ENCODE measurements around the gene CHI3L1. TPM values are rescaled to one million over a fixed set of nuclear protein-coding genes. Genes with fewer than 3 reads are reported as not detected.

Gene CHI3L1
- total and polyA plus RNA-seq, 2 experiments from 2014 or later: 8.4 to 21.8 TPM

DNA sequence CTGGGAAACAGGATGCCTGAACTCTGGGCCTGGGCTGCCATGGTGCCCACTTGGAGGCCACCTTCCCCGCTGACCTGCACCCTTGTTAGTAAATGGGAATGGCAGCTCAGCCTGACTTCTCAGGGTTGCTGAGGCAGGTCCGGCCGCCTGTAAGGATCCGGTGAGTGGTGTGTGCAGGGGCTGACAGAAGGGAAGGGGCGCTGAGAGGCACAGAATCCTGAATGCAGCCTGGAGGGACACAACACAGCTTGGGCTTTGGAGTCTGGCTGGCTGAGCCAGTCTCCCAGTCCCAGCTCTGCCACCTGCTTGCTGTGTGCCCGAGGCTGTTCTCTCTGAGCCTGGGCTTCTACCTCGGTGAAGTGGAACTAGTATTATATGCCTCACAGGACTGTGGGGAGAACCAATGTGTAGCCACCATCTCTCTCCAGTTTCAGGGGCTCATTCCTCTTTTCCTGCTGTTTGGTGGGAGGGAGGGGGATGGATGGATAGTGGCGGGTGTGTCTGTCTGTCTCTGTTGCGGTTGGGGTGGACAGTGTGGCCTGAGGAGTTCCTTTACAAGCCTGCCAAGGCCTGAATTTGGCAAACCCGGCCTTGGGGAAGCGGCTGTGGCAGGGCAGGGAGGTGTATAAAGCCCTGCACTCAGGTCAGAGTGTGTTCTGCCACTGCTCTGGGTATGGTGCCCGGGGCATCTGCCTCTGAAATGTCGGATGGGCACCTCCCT, 41.0 kb downstream of the CHI3L1 start:
- 89% methylated on average over 13 of the region's 13 CpGs for WGBS (ENCODE audit: low lambda C conversion rate, missing lambda C conversion rate)
- Histone ChIP-seq H3K4me3 (no peak overlapping the region), H3K9me2 (replicated peaks; ENCODE audit: insufficient read depth) (no peaks in the 10 kb centered on the region), H3K36me3 (replicated peaks; ENCODE audit: insufficient read depth, low read depth) (no peaks in the 10 kb centered on the region), H3K27me3 (no peaks in the 10 kb centered on the region), H3K27ac (no peak overlapping the region), H2AFZ (no peak overlapping the region), H3K9me3 (ENCODE audit: low read depth) (no peaks in the 10 kb centered on the region), H3K4me2 (no peak overlapping the region), H3K79me2 (no peaks in the 10 kb centered on the region), H3K4me1 (ENCODE audit: insufficient read depth) (no peaks in the 10 kb centered on the region), H4K20me1 (ENCODE audit: insufficient read depth, poor library complexity, severe bottlenecking) (no peaks in the 10 kb centered on the region)
- TF ChIP-seq EZH2 (IDR thresholded peaks at IDR 0.05; ENCODE audit: borderline replicate concordance): no peak
- no peak for TF ChIP-seq EZH2phosphoT487 (IDR thresholded peaks at IDR 0.05; ENCODE audit: low read depth, severe bottlenecking, unreplicated experiment)
- TF ChIP-seq, protein P1, sequence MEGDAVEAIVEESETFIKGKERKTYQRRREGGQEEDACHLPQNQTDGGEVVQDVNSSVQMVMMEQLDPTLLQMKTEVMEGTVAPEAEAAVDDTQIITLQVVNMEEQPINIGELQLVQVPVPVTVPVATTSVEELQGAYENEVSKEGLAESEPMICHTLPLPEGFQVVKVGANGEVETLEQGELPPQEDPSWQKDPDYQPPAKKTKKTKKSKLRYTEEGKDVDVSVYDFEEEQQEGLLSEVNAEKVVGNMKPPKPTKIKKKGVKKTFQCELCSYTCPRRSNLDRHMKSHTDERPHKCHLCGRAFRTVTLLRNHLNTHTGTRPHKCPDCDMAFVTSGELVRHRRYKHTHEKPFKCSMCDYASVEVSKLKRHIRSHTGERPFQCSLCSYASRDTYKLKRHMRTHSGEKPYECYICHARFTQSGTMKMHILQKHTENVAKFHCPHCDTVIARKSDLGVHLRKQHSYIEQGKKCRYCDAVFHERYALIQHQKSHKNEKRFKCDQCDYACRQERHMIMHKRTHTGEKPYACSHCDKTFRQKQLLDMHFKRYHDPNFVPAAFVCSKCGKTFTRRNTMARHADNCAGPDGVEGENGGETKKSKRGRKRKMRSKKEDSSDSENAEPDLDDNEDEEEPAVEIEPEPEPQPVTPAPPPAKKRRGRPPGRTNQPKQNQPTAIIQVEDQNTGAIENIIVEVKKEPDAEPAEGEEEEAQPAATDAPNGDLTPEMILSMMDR (IDR thresholded peaks at IDR 0.05; ENCODE audit: poor library complexity): no peak
- DNase-seq (ENCODE audit: low spot score): no peak

DNA sequence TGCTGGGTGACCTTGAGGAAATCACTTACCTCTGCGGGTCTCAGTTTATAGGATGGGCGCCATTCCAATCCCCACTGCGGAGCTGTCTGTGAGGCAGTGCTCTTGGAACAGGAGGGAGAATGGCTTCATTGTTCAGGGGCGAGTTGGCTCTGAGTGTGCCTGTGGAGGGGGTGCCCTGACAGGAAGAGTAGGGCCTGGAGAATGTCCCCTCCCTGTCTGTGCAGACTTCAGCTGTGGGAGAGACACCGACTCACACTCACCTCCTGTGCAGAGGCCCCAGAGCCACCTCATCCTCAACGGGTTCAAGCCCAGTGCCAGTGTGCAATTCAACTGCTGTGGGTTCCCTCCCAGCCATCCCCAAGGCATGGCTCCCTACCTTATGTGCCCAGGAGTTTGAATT, 41.8 kb downstream of the CHI3L1 start:
- Histone ChIP-seq H4K20me1 (ENCODE audit: insufficient read depth, poor library complexity, severe bottlenecking) (no peaks in the 10 kb centered on the region), H3K9me2 (replicated peaks; ENCODE audit: insufficient read depth) (no peaks in the 10 kb centered on the region), H3K36me3 (replicated peaks; ENCODE audit: insufficient read depth, low read depth) (no peaks in the 10 kb centered on the region), H3K4me1 (ENCODE audit: insufficient read depth) (no peaks in the 10 kb centered on the region), H3K27ac (no peak overlapping the region), H2AFZ (no peak overlapping the region), H3K79me2 (no peaks in the 10 kb centered on the region), H3K4me2 (no peak overlapping the region), H3K27me3 (no peaks in the 10 kb centered on the region), H3K4me3 (no peak overlapping the region), H3K9me3 (ENCODE audit: low read depth) (no peaks in the 10 kb centered on the region)
- DNase-seq (ENCODE audit: low spot score): no peak
- WGBS (ENCODE audit: low lambda C conversion rate, missing lambda C conversion rate): 62% methylated on average over 6 of the region's 6 CpGs
- TF ChIP-seq, protein P1 (IDR thresholded peaks at IDR 0.05; ENCODE audit: poor library complexity): no peak
- TF ChIP-seq EZH2 (IDR thresholded peaks at IDR 0.05; ENCODE audit: borderline replicate concordance) (no peak), EZH2phosphoT487 (IDR thresholded peaks at IDR 0.05; ENCODE audit: low read depth, severe bottlenecking, unreplicated experiment) (no peak)

DNA sequence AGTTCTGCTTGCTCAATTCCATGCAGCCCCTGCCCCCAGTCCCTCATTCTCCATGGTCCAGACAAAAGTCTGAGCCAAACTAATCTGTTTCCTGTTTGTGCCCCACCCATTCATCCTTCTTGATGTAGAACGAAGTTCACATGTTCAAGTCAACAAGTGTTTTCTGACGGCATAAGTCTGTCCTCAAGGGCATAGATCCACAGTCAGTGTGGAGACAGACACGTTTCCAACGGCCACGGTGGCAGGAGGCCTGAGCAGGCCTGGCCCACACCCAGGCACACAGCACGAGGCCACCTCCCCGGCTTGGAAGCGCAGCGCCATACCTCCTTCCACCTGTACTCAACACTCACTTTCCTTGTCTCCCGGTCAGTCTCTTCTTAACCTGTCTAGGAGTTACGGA, 42.9 kb downstream of the CHI3L1 start:
- Histone ChIP-seq H4K20me1 (ENCODE audit: insufficient read depth, poor library complexity, severe bottlenecking) (no peaks in the 10 kb centered on the region), H3K79me2 (no peaks in the 10 kb centered on the region)
- 86% methylated on average over 11 of the region's 11 CpGs for WGBS (ENCODE audit: low lambda C conversion rate, missing lambda C conversion rate)

More for the DNA sequence above, 42.9 kb downstream of the CHI3L1 start:
- H3K9me3 ChIP-seq (ENCODE audit: low read depth): no peaks in the 10 kb centered on the region
- no peaks in the 10 kb centered on the region for H3K27me3 ChIP-seq
- H3K27ac ChIP-seq: no peak overlapping the region
- no peaks in the 10 kb centered on the region for H3K36me3 ChIP-seq (replicated peaks; ENCODE audit: insufficient read depth, low read depth)
- H3K4me2 ChIP-seq: no peak overlapping the region
- no peaks in the 10 kb centered on the region for H3K9me2 ChIP-seq (replicated peaks; ENCODE audit: insufficient read depth)
- TF ChIP-seq, protein P1 (IDR thresholded peaks at IDR 0.05; ENCODE audit: poor library complexity): no peak
- TF ChIP-seq EZH2phosphoT487 (IDR thresholded peaks at IDR 0.05; ENCODE audit: low read depth, severe bottlenecking, unreplicated experiment): no peak
- no peak for TF ChIP-seq EZH2 (IDR thresholded peaks at IDR 0.05; ENCODE audit: borderline replicate concordance)
- no peaks in the 10 kb centered on the region for H3K4me1 ChIP-seq (ENCODE audit: insufficient read depth)
- DNase-seq (ENCODE audit: low spot score): no peak
- H2AFZ ChIP-seq: no peak overlapping the region
- H3K4me3 ChIP-seq: no peak overlapping the region
